ENCODE measurements around the gene ZNF69. TPM values are rescaled to one million over a fixed set of nuclear protein-coding genes. Genes with fewer than 3 reads are reported as not detected.
A peak's percentile ranks its signal among the peaks of the same experiment; 100 is the strongest.
"Not testable (repeated sequence)": the region's sequence is repeated elsewhere in the genome, so short reads cannot be mapped to it uniquely, and the experiment has no call there.

The ZNF69 gene
- total RNA-seq, 2 donors from 2014 or later, result 1.5 to 1.9 TPM

GRCh38 chr19:11925651-11926187 lies 38.1 kb downstream of the ZNF69 start:
- ATAC-seq (replicated peaks); H3K9me3 Mint-ChIP-seq; H3K27me3 Mint-ChIP-seq: not testable (repeated sequence)
- peaks cover 44% of the 10 kb centered on the region for H3K36me3 Mint-ChIP-seq (ENCODE audit: low read depth)
- peak overlapping the region; percentile 95 for H3K4me3 Mint-ChIP-seq
- peaks cover 33% of the 10 kb centered on the region for H3K4me1 Mint-ChIP-seq
- H3K27ac Mint-ChIP-seq, result peak overlapping the region; percentile 96

DNA sequence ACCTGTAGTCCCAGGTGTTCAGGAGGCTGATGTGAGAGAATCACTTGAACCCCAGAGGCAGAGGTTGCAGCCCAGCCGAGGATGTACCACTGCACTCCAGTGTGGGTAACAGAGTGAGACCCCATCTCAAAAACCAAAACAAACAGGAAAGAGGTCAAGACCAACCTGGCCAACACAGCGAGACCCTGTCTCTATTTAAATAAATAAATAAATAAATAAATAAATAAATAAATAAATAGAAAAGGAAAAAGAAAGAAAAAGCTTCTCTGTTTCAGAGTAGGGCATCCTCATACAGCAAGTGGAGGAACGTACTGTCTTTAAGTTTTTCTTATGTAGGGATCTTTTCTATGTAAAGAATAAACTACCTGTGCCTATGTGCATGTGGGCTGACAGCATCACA lies 39.6 kb downstream of the ZNF69 start:
- H3K9me3 Mint-ChIP-seq, result no peaks in the 10 kb centered on the region
- no peaks in the 10 kb centered on the region for H3K27me3 Mint-ChIP-seq
- H3K36me3 Mint-ChIP-seq (ENCODE audit: low read depth), result peaks cover 58% of the 10 kb centered on the region
- no peak overlapping the region for H3K27ac Mint-ChIP-seq
- H3K4me1 Mint-ChIP-seq, result peaks cover 38% of the 10 kb centered on the region
- no peak overlapping the region for H3K4me3 Mint-ChIP-seq
- no peak for ATAC-seq (replicated peaks)

- Mint-ChIP-seq H3K4me3 (no peak overlapping the region), H3K4me1 (peaks cover 22% of the 10 kb centered on the region), H3K27me3 (no peaks in the 10 kb centered on the region), H3K36me3 (ENCODE audit: low read depth) (peaks cover 62% of the 10 kb centered on the region), H3K27ac (peak overlapping the region; percentile 73), H3K9me3 (no peaks in the 10 kb centered on the region)
- no peak for ATAC-seq (replicated peaks)
Measured at GRCh38 chr19:11931051-11931450, 43.5 kb downstream of the ZNF69 start.

- Mint-ChIP-seq H3K9me3 (no peaks in the 10 kb centered on the region), H3K4me3 (no peak overlapping the region), H3K27ac (no peak overlapping the region), H3K4me1 (peaks cover 18% of the 10 kb centered on the region), H3K27me3 (no peaks in the 10 kb centered on the region), H3K36me3 (ENCODE audit: low read depth) (peaks cover 63% of the 10 kb centered on the region)
- no peak for ATAC-seq (replicated peaks)
Measured at GRCh38 chr19:11931513-11931912, 43.9 kb downstream of the ZNF69 start.

DNA sequence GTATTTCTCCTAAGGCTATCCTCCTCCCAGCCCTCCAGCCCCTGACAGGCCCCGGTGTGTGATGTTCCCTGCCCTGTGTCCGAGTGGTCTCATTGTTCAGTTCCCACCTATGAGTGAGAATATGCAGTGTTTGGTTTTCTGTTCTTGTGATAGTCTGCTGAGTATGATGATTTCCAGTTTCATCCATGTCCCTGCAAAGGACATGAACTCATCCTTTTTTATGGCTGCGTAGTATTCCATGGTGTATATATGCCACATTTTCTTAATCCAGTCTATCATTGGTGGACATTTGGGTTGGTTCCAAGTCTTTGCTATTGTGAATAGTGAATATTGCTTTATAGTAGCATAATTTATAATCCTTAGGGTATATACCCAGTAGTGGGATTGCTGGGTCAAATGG lies 48.2 kb downstream of the ZNF69 start:
- not testable (repeated sequence) for ATAC-seq (replicated peaks); H3K9me3 Mint-ChIP-seq; H3K27ac Mint-ChIP-seq; H3K4me1 Mint-ChIP-seq; H3K27me3 Mint-ChIP-seq; H3K4me3 Mint-ChIP-seq
- peaks cover 75% of the 10 kb centered on the region for H3K36me3 Mint-ChIP-seq (ENCODE audit: low read depth)

DNA sequence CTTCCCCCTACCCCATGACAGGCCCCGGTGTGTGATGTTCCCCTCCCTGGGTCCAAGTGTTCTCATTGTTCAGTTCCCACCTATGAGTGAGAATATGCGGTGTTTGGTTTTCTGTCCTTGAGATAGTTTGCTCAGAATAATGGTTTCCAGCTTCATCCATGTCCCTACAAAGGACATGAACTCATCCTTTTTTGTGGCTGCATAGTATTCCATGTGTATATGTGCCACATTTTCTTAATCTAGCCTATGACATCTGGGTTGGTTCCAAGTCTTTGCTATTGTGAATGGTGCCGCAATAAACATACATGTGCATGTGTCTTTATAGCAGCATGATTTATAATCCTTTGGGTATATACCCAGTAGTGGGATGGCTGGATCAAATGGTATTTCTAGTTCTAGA lies 50.8 kb downstream of the ZNF69 start:
- not testable (repeated sequence) for H3K27me3 Mint-ChIP-seq; H3K4me1 Mint-ChIP-seq; H3K27ac Mint-ChIP-seq; ATAC-seq (replicated peaks); H3K4me3 Mint-ChIP-seq
- H3K36me3 Mint-ChIP-seq (ENCODE audit: low read depth), result peaks cover 81% of the 10 kb centered on the region
- H3K9me3 Mint-ChIP-seq, result peaks cover 16% of the 10 kb centered on the region

DNA sequence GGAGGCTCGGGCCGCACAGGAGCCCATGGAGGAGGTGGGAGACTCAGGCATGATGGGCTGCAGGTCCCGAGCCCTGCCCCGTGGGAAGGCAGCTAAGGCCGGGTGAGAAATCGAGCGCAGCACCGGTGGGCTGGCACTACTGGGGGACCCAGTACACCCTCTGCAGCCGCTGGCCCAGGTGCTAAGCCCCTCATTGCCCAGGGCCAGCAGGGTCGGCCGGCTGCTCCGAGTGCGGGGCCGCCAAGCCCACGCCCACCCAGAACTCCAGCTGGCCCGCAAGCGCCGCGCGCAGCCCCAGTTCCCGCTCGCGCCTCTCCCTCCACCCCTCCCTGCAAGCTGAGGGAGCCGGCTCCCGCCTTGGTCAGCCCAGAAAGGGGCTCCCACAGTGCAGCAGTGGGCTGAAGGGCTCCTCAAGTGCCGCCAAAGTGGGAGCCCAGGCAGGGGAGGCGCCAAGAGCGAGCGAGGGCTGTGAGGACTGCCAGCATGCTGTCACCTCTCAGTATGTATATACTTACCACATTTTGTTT lies 53.8 kb downstream of the ZNF69 start:
- H3K9me3 Mint-ChIP-seq, result peaks cover 23% of the 10 kb centered on the region
- H3K4me1 Mint-ChIP-seq; H3K27me3 Mint-ChIP-seq; H3K4me3 Mint-ChIP-seq; H3K27ac Mint-ChIP-seq; ATAC-seq (replicated peaks): not testable (repeated sequence)
- H3K36me3 Mint-ChIP-seq (ENCODE audit: low read depth), result peaks cover 92% of the 10 kb centered on the region

DNA sequence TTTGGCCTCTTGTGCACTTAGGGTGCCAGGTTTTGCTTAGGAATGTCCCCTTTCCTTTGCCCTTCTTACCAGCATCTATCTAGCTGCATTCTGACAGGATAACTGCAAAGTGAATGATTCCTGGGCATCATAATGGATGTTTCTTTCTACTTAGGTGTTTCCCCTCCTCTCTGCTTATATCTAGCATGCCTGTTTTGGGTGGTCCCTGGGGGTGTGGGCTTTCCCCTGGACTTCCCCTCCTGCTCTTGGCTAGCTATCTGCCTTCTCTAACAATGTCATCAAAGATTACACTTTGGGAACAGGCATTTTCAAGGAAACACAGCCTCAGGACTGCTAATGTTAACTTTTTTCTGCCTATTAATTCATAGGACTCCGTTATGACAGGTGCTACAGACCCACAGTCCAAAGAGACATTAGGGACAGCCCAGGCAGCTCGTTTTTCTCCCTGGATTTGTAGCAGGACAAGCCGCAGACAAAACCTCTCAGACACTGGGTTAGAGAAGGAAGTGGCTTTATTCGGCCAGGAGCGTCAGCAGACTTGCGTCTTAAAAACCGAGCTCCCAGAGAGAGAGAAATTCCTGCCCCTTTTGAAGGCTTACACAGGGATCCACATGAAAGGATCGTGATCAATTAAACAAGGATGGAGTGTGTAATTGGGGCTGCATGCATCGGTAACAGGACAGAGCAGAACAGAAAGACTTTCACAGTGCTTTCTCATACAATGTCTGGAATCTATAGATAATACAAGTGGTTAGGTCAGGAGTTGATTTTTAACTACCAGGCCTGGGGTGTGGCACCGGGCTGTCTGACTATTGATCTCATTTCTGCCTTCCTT lies 54.6 kb downstream of the ZNF69 start:
- Mint-ChIP-seq H3K27me3 (no peaks in the 10 kb centered on the region), H3K9me3 (peaks cover 26% of the 10 kb centered on the region)

GRCh38 chr19:11942843-11943108 lies 55.2 kb downstream of the ZNF69 start:
- H3K9me3 Mint-ChIP-seq, result peaks cover 30% of the 10 kb centered on the region
- H3K27me3 Mint-ChIP-seq, result no peaks in the 10 kb centered on the region

More for the DNA sequence above, 54.6 kb downstream of the ZNF69 start:
- Mint-ChIP-seq H3K4me3 (no peak overlapping the region), H3K36me3 (ENCODE audit: low read depth) (peaks cover 92% of the 10 kb centered on the region), H3K4me1 (no peaks in the 10 kb centered on the region), H3K27ac (no peak overlapping the region)
- no peak for ATAC-seq (replicated peaks)

GRCh38 chr19:11944656-11945055 lies 57.1 kb downstream of the ZNF69 start:
- H3K4me3 Mint-ChIP-seq, result no peak overlapping the region

More at GRCh38 chr19:11942843-11943108, 55.2 kb downstream of the ZNF69 start:
- Mint-ChIP-seq H3K4me1 (no peaks in the 10 kb centered on the region), H3K4me3 (no peak overlapping the region), H3K36me3 (ENCODE audit: low read depth) (peaks cover 92% of the 10 kb centered on the region), H3K27ac (no peak overlapping the region)
- no peak for ATAC-seq (replicated peaks)

DNA sequence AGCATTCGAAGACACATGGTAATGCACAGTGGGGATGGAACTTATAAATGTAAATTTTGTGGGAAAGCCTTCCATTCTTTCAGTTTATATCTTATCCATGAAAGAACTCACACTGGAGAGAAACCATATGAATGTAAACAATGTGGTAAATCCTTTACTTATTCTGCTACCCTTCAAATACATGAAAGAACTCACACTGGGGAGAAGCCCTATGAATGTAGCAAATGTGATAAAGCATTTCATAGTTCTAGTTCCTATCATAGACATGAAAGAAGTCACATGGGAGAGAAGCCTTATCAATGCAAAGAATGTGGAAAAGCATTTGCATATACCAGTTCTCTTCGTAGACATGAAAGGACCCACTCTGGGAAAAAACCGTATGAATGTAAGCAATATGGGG lies 61.1 kb downstream of the ZNF69 start:
- H3K4me1 Mint-ChIP-seq, result no peaks in the 10 kb centered on the region
- ATAC-seq (replicated peaks), result no peak
- peaks cover 43% of the 10 kb centered on the region for H3K9me3 Mint-ChIP-seq
- no peak overlapping the region for H3K4me3 Mint-ChIP-seq
- peaks cover 91% of the 10 kb centered on the region for H3K36me3 Mint-ChIP-seq (ENCODE audit: low read depth)
- no peak overlapping the region for H3K27ac Mint-ChIP-seq
- no peaks in the 10 kb centered on the region for H3K27me3 Mint-ChIP-seq

More at GRCh38 chr19:11944656-11945055, 57.1 kb downstream of the ZNF69 start:
- Mint-ChIP-seq H3K27ac (no peak overlapping the region), H3K9me3 (peaks cover 43% of the 10 kb centered on the region), H3K36me3 (ENCODE audit: low read depth) (peaks cover 96% of the 10 kb centered on the region), H3K4me1 (no peaks in the 10 kb centered on the region), H3K27me3 (no peaks in the 10 kb centered on the region)
- no peak for ATAC-seq (replicated peaks)

- no peaks in the 10 kb centered on the region for H3K4me1 Mint-ChIP-seq
- peaks cover 43% of the 10 kb centered on the region for H3K9me3 Mint-ChIP-seq
Measured at GRCh38 chr19:11949201-11949600, 61.6 kb downstream of the ZNF69 start.

DNA sequence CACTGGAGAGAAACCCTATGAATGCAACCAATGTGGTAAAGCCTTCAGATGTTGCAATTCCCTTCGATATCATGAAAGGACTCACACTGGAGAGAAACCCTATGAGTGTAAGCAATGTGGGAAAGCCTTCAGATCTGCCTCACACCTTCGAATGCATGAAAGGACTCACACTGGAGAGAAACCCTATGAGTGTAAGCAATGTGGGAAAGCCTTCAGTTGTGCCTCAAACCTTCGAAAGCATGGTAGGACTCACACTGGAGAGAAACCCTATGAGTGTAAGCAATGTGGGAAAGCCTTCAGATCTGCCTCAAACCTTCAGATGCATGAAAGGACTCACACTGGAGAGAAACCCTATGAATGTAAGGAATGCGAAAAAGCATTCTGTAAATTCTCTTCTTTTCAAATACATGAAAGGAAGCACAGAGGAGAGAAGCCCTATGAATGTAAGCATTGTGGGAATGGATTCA lies 62.1 kb downstream of the ZNF69 start:
- peaks cover 81% of the 10 kb centered on the region for H3K36me3 Mint-ChIP-seq (ENCODE audit: low read depth)

More at GRCh38 chr19:11949201-11949600, 61.6 kb downstream of the ZNF69 start:
- no peak overlapping the region for H3K27ac Mint-ChIP-seq
- H3K27me3 Mint-ChIP-seq, result no peaks in the 10 kb centered on the region
- no peak for ATAC-seq (replicated peaks)
- H3K36me3 Mint-ChIP-seq (ENCODE audit: low read depth), result peaks cover 85% of the 10 kb centered on the region
- H3K4me3 Mint-ChIP-seq, result no peak overlapping the region

DNA sequence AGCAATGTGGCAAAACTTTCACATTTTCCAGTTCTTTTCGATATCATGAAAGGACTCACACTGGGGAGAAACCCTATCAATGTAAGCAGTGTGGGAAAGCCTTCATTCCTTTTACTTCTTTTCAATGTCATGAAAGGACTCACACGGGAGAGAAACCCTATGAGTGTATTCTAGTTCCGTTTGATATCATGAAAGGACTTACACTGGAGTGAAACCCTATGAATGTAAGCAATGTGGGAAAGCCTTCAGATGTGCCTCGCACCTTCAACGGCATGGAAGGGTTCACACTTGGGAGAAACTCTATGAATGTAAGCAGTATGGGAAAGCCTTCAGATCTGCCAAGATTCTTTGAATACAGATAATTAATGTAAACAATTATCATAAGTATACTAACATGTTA lies 62.7 kb downstream of the ZNF69 start:
- H3K4me1 Mint-ChIP-seq, result no peaks in the 10 kb centered on the region
- H3K9me3 Mint-ChIP-seq, result peaks cover 41% of the 10 kb centered on the region
- H3K36me3 Mint-ChIP-seq (ENCODE audit: low read depth), result peaks cover 74% of the 10 kb centered on the region
- no peaks in the 10 kb centered on the region for H3K27me3 Mint-ChIP-seq
- ATAC-seq (replicated peaks), result no peak
- no peak overlapping the region for H3K27ac Mint-ChIP-seq
- H3K4me3 Mint-ChIP-seq, result no peak overlapping the region

More for the DNA sequence above, 62.1 kb downstream of the ZNF69 start:
- H3K4me3 Mint-ChIP-seq; ATAC-seq (replicated peaks); H3K4me1 Mint-ChIP-seq; H3K27ac Mint-ChIP-seq; H3K27me3 Mint-ChIP-seq: not testable (repeated sequence)
- peaks cover 43% of the 10 kb centered on the region for H3K9me3 Mint-ChIP-seq
